ENCODE results near the gene DONSON. TPM values are rescaled to one million over a fixed set of nuclear protein-coding genes. Genes with fewer than 3 reads are reported as not detected.

The DONSON gene
- total and polyA plus RNA-seq, 2 of the 13 experiments (the other 11 are each of a cell fraction or from before 2014, with no cell fraction given): 35.4 to 63.6 TPM

GRCh38 chr21:33541756-33542639 lies 46.5 kb downstream of the DONSON start, which contains the start of gene GART (continued):
- TF ChIP-seq NPAS2 (CRISPR knock-in tag; IDR thresholded peaks at IDR 0.05; ENCODE audit: borderline replicate concordance) (no peak), HMGXB3 (CRISPR knock-in tag; IDR thresholded peaks at IDR 0.05; ENCODE audit: borderline replicate concordance) (no peak), ZKSCAN8 (CRISPR knock-in tag; IDR thresholded peaks at IDR 0.05; ENCODE audit: borderline replicate concordance) (no peak), SKIL (CRISPR knock-in tag; IDR thresholded peaks at IDR 0.05; ENCODE audit: borderline replicate concordance) (no peak; the same call in 1 of the 2 replicates), ELF3 (CRISPR knock-in tag; IDR thresholded peaks at IDR 0.05) (no peak), ATF3 (CRISPR knock-in tag; IDR thresholded peaks at IDR 0.05) (no peak), FOXC1 (CRISPR knock-in tag; IDR thresholded peaks at IDR 0.05; ENCODE audit: borderline replicate concordance) (no peak), GMEB2 (CRISPR knock-in tag; IDR thresholded peaks at IDR 0.05; ENCODE audit: low read depth) (no peak), KLF6 (CRISPR knock-in tag; IDR thresholded peaks at IDR 0.05) (peak; percentile 60; the same call in 1 of the 2 replicates), GLI4 (CRISPR knock-in tag; IDR thresholded peaks at IDR 0.05; ENCODE audit: borderline replicate concordance) (no peak), RXRA (CRISPR knock-in tag; IDR thresholded peaks at IDR 0.05) (no peak), IRF9 (CRISPR knock-in tag; IDR thresholded peaks at IDR 0.05; ENCODE audit: borderline replicate concordance) (no peak), ZNF556 (CRISPR knock-in tag; IDR thresholded peaks at IDR 0.05; ENCODE audit: borderline replicate concordance) (no peak; the same call in 1 of the 2 replicates), ZNF503 (CRISPR knock-in tag; IDR thresholded peaks at IDR 0.05) (peak; percentile 49; the same call in 1 of the 2 replicates), ZNF383 (CRISPR knock-in tag; IDR thresholded peaks at IDR 0.05; ENCODE audit: borderline replicate concordance) (no peak), XRCC5 (optimal IDR thresholded peaks at IDR 0.05; ENCODE audit: low read length) (no peak)
